Peyer's patch (tissue), 4 donors: Measurements from ENCODE around the gene ILF2.

Experiments
- CTCF ChIP-seq, 6 experiments: fragments of 450-650 bp in 4 of 6; fragments of 200-600 bp in 2 of 6; sonication (generic) in 1 of 6; IDR thresholded peaks; one replicate each; pipeline ENCODE4 v1.5.1; 2017 to 2019; ENCODE audit warnings: antibody characterized with exemption in 6 of 6, mild to moderate bottlenecking in 3 of 6, moderate library complexity in 1 of 6
- POLR2A ChIP-seq, 2 donors: fragments of 450-650 bp; IDR thresholded peaks; one replicate each; pipeline ENCODE4 v1.5.1; 2017; ENCODE audit warnings: antibody characterized with exemption in 2 of 2, mild to moderate bottlenecking in 2 of 2, moderate library complexity in 2 of 2

DNA sequence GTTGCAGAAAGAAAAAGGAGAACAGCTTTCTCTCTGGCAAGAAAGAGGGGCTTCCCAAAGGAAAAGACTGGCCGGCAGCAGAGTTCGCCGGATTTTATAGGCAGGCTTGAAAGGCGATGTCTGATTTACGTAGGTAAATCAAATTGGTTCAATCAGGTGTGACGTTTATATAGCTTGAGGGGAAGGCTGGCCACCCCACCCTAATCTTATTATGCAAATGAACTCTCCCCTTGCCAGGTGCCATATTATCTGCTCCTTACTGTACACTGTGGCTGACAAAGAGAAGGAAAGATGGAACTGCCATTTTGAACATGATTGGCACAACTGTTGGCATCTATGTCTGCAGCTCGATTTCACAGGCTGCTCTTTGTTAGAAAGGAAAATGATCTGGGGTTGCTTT is 40.2 kb upstream of the ILF2 start:
- no peak for TF ChIP-seq POLR2A (IDR thresholded peaks at IDR 0.05)
- no peak for TF ChIP-seq CTCF (IDR thresholded peaks at IDR 0.05)
